Ureter (tissue), 1 donor: ENCODE measurements around the gene NKAIN4. TPM values are rescaled to one million over a fixed set of nuclear protein-coding genes. Genes with fewer than 3 reads are reported as not detected.
"Not testable (repeated sequence)": the region's sequence is repeated elsewhere in the genome, so short reads cannot be mapped to it uniquely, and the experiment has no call there.

ENCODE experiments used
- DNase-seq: peaks from one replicate; pipeline ENCODE4 v3.0.0-alpha.2; 2020; ENCODE audit warnings: low spot score
- total RNA-seq: library from RNA; stranded (reverse); gene quantifications from one replicate; pipeline ENCODE4 v1.2.4, GENCODE V29; 2023
- donor health status: DM: yes; HTN: yes; CAD: no.

The NKAIN4 gene
- total RNA-seq, 1 donor from 2014 or later, result not detected

- no peak for DNase-seq
Measured at GRCh38 chr20:63238031-63238430, 16.2 kb downstream of the NKAIN4 start.

GRCh38 chr20:63236116-63236837, 18.0 kb downstream of the NKAIN4 start:
- no peak for DNase-seq

DNA sequence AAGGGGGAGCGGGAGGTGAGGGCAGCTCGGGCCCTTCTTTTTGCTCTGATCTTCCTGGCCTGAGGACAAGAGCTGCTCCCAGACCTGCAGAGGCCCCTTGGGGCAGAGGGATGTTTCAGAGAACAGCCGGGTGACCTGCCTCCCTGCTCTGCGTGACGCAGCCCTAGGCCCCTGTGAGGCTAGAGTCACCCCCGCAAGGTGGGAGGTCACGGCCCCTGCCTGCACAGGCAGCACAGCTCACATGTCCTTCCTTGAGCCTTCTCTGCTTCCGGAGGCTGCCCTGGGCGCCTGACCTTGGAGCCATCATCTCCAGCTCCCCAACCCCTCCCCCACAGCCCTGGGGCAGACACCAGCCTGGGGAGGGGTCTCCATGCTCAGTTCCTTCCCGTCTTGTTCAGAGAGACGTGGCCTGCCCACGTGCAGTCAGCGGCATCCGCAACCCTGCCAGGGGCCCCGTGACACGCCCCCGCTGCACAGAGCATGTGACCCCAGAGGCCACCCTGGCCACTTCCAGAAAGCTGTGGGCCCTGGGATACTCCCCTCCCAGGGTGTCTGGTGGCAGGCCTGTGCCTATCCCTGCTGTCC, 18.8 kb downstream of the NKAIN4 start, which contains the start of gene BIRC7:
Gene BIRC7 (plus strand): TSS at position 507 of the 585 bp plus-strand sequence. CDS start 192 bp downstream, outside the sequence.
- DNase-seq, result no peak

GRCh38 chr20:63234693-63235398, 19.4 kb downstream of the NKAIN4 start:
- DNase-seq, result no peak

DNA sequence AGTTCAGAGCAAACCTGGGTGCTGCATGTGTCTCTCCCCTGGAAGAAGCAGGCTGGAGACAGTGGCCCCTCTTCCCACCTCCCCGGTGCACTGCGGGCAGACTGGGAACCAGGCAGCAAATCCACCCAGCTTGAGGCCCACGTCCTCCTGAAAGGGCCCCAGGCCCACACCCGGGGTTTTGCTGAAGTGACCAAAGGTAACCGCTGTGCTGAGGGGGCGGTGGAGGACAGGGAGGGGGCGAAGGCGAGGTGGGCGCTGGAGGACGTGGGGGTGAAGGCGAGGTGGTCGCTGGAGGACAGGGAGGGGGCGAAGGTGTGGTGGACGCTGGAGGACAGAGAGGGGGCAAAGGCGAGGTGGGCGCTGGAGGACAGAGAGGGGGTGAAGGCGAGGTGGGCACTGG, 20.3 kb downstream of the NKAIN4 start:
- DNase-seq, result no peak

DNA sequence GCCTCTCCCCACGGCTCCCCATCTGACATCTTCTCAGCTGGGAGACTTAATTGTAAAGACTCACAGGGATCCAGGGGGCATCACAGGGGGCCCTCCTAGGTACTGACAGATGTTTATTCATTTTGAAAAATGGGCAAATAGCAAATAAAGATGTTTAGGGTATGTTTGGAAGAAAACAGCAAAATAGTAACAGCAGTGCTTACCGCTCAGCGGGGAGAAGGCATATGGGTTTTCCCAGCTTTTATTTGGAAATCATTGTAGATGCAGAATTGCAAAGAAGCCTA, 21.3 kb downstream of the NKAIN4 start:
- DNase-seq, result no peak

DNA sequence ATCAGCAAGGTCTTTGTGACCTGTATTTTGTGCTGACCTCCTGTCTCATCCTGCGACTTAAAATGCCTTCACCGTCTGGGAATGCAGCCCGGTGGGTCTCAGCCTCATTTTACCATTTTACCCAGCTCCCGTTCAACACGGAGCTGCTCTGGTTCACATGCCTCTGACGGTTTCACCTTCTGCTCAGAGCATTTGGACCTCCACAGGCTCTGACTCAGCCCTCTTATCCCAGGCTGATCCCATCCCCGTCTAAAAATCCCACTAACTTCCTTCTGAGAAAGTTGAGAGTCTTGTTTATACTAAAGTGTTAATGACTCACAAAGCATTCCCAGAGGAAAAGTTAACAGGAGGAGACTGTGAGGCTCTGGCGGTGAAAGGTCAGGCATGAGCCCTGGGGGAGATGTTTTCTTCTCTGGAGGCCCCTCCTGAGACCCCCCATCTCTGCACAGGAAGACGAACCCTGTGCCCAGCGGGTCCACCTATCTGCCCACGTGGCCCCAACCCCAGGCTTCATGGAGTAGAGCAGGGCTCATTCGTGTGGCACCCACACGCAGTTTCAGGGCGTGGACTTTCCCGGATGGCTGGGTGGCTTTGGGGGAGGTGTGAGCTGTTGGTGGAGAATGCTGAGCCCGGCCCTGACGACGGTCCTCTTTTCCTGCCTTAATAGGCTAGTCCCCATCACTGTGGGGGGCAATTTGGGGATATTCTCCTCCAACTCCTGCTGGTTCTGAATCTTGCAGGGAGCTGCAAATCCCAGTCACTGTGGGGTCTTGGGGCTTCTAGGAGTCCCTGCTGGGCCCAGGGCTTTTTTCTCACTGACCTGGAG, 21.8 kb downstream of the NKAIN4 start:
- no peak for DNase-seq

DNA sequence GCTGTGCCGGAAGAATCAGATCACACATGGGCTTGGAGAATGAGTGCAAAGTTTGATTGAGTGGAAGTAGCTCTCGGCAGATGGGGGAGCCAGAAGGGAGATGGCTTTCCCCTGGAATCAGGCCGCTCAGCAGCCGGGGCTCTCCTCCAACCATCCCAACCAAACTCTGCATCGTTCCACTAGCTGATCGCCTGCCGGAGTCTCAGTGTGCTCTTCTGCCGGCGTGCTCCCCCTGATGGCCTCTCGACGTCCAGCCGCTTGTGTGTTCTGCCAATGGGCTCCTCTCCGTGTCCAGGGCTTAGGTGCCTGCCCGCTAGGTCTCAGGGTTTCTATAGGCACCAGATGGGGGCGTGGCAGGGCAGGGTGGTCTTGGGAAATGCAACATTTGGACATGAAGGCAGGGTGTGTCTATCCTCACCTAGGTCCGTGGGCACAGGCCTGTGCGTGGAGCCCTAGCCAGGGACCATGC, 23.4 kb downstream of the NKAIN4 start:
- no peak for DNase-seq

- DNase-seq, result no peak
Measured at GRCh38 chr20:63228806-63229205, 25.5 kb downstream of the NKAIN4 start.

DNA sequence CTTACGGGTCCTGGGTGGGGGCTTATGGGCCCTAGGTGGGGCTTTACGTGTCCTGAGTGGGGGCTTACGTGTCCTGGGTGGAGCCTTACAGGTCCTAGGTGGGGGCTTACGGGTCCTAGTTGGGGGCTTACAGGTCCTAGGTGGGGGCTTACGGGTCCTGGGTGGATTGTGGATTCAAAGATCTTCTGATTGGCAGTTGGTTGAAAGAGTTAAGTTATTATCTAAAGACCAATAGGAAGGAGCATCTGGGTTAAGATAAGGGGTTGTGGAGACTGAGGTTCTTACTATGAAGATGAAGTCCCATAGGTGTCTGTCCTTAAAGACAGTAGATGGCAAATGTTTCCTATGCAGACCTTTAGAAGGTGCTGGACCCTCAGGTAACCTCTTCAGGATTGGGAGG, 27.0 kb downstream of the NKAIN4 start:
- DNase-seq, result no peak

GRCh38 chr20:63226042-63226943, 28.0 kb downstream of the NKAIN4 start:
- DNase-seq, result no peak

GRCh38 chr20:63225082-63225454, 29.2 kb downstream of the NKAIN4 start:
- no peak for DNase-seq

DNA sequence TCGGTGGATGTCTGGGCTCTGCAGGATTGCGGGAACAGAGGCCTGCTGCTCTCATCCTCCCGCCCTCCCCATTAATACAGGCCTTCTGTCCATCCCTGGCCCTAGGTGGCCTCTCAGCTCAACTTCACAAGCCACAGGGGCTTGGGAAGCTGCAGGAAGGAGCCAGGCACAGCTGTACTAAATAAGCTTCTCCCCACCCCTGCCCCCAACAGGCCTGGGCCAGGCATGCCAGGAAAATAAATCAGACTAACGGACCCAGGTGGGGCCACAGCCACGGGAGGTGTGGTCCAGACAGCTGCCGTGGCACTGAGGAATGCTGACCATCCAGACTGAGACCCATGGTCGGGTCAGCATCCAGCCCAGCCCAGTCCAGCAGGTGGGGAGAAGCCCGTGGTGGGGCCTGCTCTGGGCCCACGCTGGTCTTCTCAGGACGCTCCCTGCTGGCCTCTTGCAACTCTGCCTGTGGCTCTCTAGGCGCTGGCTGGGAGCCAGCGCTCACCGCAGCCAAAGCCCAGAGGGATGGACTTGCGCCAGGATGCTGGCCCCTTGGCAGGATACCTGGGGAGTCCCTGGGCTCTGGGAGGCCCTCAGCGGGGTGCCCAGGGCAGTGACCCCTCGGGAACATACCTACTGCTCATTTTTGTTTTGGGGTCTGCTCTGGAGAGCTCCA, 29.7 kb downstream of the NKAIN4 start:
- DNase-seq, result no peak

GRCh38 chr20:63223826-63224207, 30.4 kb downstream of the NKAIN4 start:
- no peak for DNase-seq

GRCh38 chr20:63223121-63223825, 31.0 kb downstream of the NKAIN4 start:
- no peak for DNase-seq

- DNase-seq, result no peak
Measured at GRCh38 chr20:63222541-63222940, 31.7 kb downstream of the NKAIN4 start.

GRCh38 chr20:63221400-63222053, 32.7 kb downstream of the NKAIN4 start:
- not testable (repeated sequence) for DNase-seq

DNA sequence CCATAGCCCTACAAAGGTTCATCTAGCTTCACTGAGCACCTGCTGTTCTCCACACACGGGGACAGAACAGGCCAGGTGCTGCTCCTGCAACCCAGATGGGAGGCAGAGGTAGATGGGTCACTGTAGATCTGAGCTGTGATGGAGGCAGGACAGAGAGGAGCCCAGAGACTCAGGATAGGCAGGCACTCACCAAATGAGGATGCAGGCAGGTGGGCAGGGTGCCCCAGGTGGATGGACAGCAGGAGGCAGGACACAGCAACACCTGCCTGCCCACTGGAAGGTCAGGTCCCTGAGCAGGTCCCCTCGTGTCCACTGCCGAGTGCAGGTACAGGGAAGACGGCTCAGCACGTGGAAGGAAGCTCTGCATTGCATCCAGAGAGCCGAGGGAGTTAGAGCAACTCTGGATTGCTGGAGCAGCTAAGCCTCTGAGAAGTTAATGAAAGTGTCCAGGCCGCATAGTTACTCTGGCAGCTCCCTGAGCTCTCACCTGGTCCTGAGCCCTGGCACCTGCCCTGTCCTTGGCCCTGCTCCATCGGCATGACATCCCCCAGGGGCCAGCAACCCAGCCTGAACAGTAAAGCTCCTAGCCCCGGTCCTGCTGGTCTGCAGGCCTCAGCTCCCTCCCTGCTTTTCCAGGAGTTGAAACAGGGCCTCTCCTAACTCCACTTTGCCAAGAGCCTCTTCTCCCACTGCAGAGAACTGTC, 33.4 kb downstream of the NKAIN4 start:
- DNase-seq, result no peak
